T-cell (primary cell): ENCODE measurements around the gene RASA1. TPM values are rescaled to one million over a fixed set of nuclear protein-coding genes. Genes with fewer than 3 reads are reported as not detected.
"Not testable (repeated sequence)": the region's sequence is repeated elsewhere in the genome, so short reads cannot be mapped to it uniquely, and the experiment has no call there.

Experiments
- ATAC-seq, 4 experiments: fragments of 200-7000 bp in 3 of 4; fragments of 150-1000 bp in 1 of 4; cut with Tn5 transposase; replicated peaks in 1 of 4; 1 replicate in 3 of 4; 2 replicates in 1 of 4; pipeline ENCODE4 v1.10.0; 2021; ENCODE audit warnings: moderate library complexity in 3 of 4, mild to moderate bottlenecking in 2 of 4, moderate number of reproducible peaks in 1 of 4
- CTCF ChIA-PET, 2 donors: fragments of 300-600 bp; sonication (Branson Sonifier 250); formaldehyde crosslinking; loops; one replicate each; lab custom pipeline; 2022; ENCODE audit warnings: antibody characterized with exemption in 2 of 2; lab: Charles Lee
- POLR2A ChIA-PET, 2 donors: fragments of 300-600 bp; sonication (Branson Sonifier 250); formaldehyde crosslinking; loops; one replicate each; lab custom pipeline; 2022; ENCODE audit warnings: antibody characterized with exemption in 2 of 2; lab: Charles Lee
- DNase-seq, 35 experiments: peaks; one replicate each; pipeline versions ENCODE4 v3.0.0 to v3.0.0-alpha.2; 2013 to 2023
- H3K27ac ChIP-seq: one replicate; pipeline ENCODE4 v1.5.1; 2013; ENCODE audit warnings: low read length
- H3K27me3 ChIP-seq, 2 experiments: replicated peaks in 1 of 2; 1 replicate in 1 of 2; 2 replicates in 1 of 2; pipeline versions ENCODE4 v1.6.1 to v1.7.0; 2013; ENCODE audit warnings: low read length in 1 of 2, mixed read lengths in 1 of 2; ENCODE audit not compliant: control insufficient read depth in 2 of 2, insufficient read depth in 2 of 2; ENCODE audit errors: extremely low read depth in 1 of 2
- H3K36me3 ChIP-seq, 2 donors: 1 replicate in 1 of 2; 2 replicates in 1 of 2; pipeline versions ENCODE4 v1.6.1 to v1.7.0; 2013; ENCODE audit warnings: low read length in 1 of 2; ENCODE audit not compliant: control insufficient read depth in 2 of 2, insufficient read depth in 1 of 2; ENCODE audit errors: extremely low read depth in 1 of 2
- H3K4me1 ChIP-seq, 2 experiments: 1 replicate in 1 of 2; 2 replicates in 1 of 2; pipeline versions ENCODE4 v1.6.1 to v1.7.0; 2013; ENCODE audit warnings: low read length in 2 of 2, mixed read lengths in 1 of 2; ENCODE audit not compliant: insufficient read depth in 2 of 2, control insufficient read depth in 1 of 2; ENCODE audit errors: extremely low read depth in 1 of 2
- H3K4me3 ChIP-seq, 2 donors: 1 replicate in 1 of 2; 2 replicates in 1 of 2; pipeline versions ENCODE4 v1.5.1 to v1.7.0; 2013; ENCODE audit warnings: mild to moderate bottlenecking in 2 of 2, low read length in 1 of 2, moderate library complexity in 1 of 2; ENCODE audit not compliant: control insufficient read depth in 1 of 2; ENCODE audit errors: extremely low read depth in 1 of 2
- H3K9me3 ChIP-seq: 2 replicates; pipeline ENCODE4 v1.7.0; 2013
- H3K27ac Mint-ChIP-seq, 2 donors: one replicate each; pipeline ENCODE4 v1.8.0; 2020 to 2021; ENCODE audit warnings: mild to moderate bottlenecking in 2 of 2, mixed read lengths in 2 of 2
- H3K27me3 Mint-ChIP-seq, 2 donors: one replicate each; pipeline ENCODE4 v1.8.0; 2021 to 2022; ENCODE audit warnings: mixed read lengths in 2 of 2
- H3K36me3 Mint-ChIP-seq: one replicate; pipeline ENCODE4 v1.8.0; 2021; ENCODE audit warnings: mixed read lengths
- H3K4me1 Mint-ChIP-seq, 3 donors: one replicate each; pipeline ENCODE4 v1.8.0; 2020 to 2022; ENCODE audit warnings: mixed read lengths in 3 of 3, mild to moderate bottlenecking in 1 of 3
- H3K4me3 Mint-ChIP-seq, 3 donors: one replicate each; pipeline ENCODE4 v1.8.0; 2020 to 2022; ENCODE audit warnings: mild to moderate bottlenecking in 3 of 3, mixed read lengths in 3 of 3, moderate library complexity in 3 of 3
- H3K9me3 Mint-ChIP-seq, 3 donors: one replicate each; pipeline ENCODE4 v1.8.0; 2020 to 2022; ENCODE audit warnings: mixed read lengths in 3 of 3
- WGBS: methylation state at CpG from one replicate; pipeline ENCODE4 v1.1.5; 2013; ENCODE audit warnings: missing lambda C conversion rate; ENCODE audit not compliant: insufficient coverage; 5-methylcytosine and 5-hydroxymethylcytosine counted together
- total RNA-seq, 35 experiments: library from RNA in 6 of 35; stranded (reverse) in 6 of 35; fragments of 120-200 nt in 1 of 35; gene quantifications; one replicate each; pipeline versions ENCODE4 v1.2.1 to v1.2.4 and lab custom pipeline; 2013 to 2026

The RASA1 gene
- total RNA-seq, 5 donors from 2014 or later (not counting 1 experiment from before 2014, with no cell fraction given) = 23.9 to 32.5 (median 24.7) TPM

GRCh38 chr5:87298692-87299362 lies 31.1 kb downstream of the RASA1 start:
- H3K9me3 Mint-ChIP-seq = peaks cover 3 to 6% (median 4%) of the 10 kb centered on the region in 3 donors
- peaks cover 68 to 84% (median 79%) of the 10 kb centered on the region in 3 donors for H3K4me1 Mint-ChIP-seq
- Histone ChIP-seq H3K27me3 (no peaks in the 10 kb centered on the region), H3K4me1 (peaks cover 7 to 10% of the 10 kb centered on the region in 2 experiments), H3K4me3 (no peak overlapping the region), H3K36me3 (peaks cover 0 to 1% of the 10 kb centered on the region in 2 donors), H3K9me3 (no peaks in the 10 kb centered on the region), H3K27ac (no peak overlapping the region)
- CTCF ChIA-PET = no interaction called here
- no peak for ATAC-seq
- DNase-seq = no peak
- WGBS = 100% methylated on average over 2 of the region's 5 CpGs
- H3K36me3 Mint-ChIP-seq = peaks cover 26% of the 10 kb centered on the region
- peak overlapping the region in 1 of 3 donors; percentile 61 for H3K4me3 Mint-ChIP-seq
- peak overlapping the region in 1 of 2 donors; percentile 56 for H3K27ac Mint-ChIP-seq
- H3K27me3 Mint-ChIP-seq = no peaks in the 10 kb centered on the region
- POLR2A ChIA-PET = interaction anchor here (0.6 to 0.7 kb wide), 4 partner anchors 49 to 318 kb away, joined by 3 read pairs; no protein-coding TSS in a partner anchor

DNA sequence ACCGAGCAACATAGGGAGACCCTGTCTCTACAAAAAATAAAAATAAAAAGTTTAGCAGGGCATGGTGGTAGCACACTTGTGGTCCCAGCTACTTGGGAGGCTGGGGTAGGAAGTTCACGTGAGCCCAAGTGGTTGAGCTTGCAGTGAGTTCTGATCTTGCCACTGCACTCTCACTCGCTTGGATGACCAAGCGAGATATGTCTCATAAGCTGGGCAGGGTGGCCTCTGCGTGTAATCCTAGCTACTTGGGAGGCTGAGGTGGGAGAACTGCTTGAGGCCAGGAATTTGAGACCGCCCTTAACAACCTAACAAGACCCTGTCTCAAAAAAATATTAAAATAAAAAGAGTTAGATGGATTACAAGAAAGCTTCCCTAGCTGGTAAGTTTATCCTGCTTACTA lies 32.5 kb downstream of the RASA1 start:
- peaks cover 40% of the 10 kb centered on the region for H3K36me3 Mint-ChIP-seq
- Histone ChIP-seq H3K9me3 (no peaks in the 10 kb centered on the region), H3K4me1 (peaks cover 7 to 10% of the 10 kb centered on the region in 2 experiments), H3K4me3 (no peak overlapping the region), H3K27ac (no peak overlapping the region), H3K27me3 (no peaks in the 10 kb centered on the region), H3K36me3 (peaks cover 0 to 5% of the 10 kb centered on the region in 2 donors)
- no peaks in the 10 kb centered on the region for H3K27me3 Mint-ChIP-seq
- H3K27ac Mint-ChIP-seq = no peak overlapping the region
- 100% methylated on average over 2 of the region's 6 CpGs for WGBS
- ATAC-seq = no peak
- peaks cover 55 to 73% (median 67%) of the 10 kb centered on the region in 3 donors for H3K4me1 Mint-ChIP-seq
- POLR2A ChIA-PET = no interaction called here
- no peak for DNase-seq
- H3K9me3 Mint-ChIP-seq = peaks cover 3 to 6% (median 4%) of the 10 kb centered on the region in 3 donors
- CTCF ChIA-PET = no interaction called here
- H3K4me3 Mint-ChIP-seq = no peak overlapping the region

DNA sequence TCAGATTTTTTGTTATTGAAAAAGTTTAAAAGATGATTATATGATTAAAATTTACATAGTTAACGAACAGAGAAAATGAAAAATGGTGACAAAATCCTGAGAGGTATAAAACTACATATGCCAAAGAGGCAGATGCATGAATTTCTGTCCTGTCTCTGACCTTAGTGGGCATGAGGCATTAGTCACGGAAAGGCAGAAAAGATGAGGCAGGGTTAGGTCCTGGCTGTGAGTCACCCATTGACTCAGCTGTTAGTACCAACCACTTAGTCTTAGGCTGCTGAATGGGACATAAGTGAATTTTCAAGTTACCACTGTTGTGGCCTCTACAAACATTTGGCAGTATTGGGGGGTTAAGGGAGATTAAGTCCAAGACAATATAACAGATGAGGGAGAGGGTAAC lies 33.1 kb downstream of the RASA1 start:
- POLR2A ChIA-PET = no interaction called here
- peaks cover 52 to 71% (median 67%) of the 10 kb centered on the region in 3 donors for H3K4me1 Mint-ChIP-seq
- no peak for DNase-seq

GRCh38 chr5:87302061-87302460 lies 34.4 kb downstream of the RASA1 start:
- H3K9me3 Mint-ChIP-seq = peaks cover under 1 to 10% (median 5%) of the 10 kb centered on the region in 3 donors
- CTCF ChIA-PET = no interaction called here
- H3K4me1 Mint-ChIP-seq = peaks cover 38 to 60% (median 55%) of the 10 kb centered on the region in 3 donors
- no peak overlapping the region for H3K4me3 Mint-ChIP-seq
- no peaks in the 10 kb centered on the region for H3K27me3 ChIP-seq
- DNase-seq = no peak
- no peaks in the 10 kb centered on the region for H3K27me3 Mint-ChIP-seq
- peak overlapping the region in 1 of 2 donors; percentile 20 for H3K27ac Mint-ChIP-seq
- H3K4me3 ChIP-seq = no peak overlapping the region
- no peak overlapping the region for H3K27ac ChIP-seq
- peaks cover 7% of the 10 kb centered on the region in 2 experiments for H3K4me1 ChIP-seq
- H3K36me3 ChIP-seq = peaks cover 0 to 16% of the 10 kb centered on the region in 2 donors
- H3K9me3 ChIP-seq = no peaks in the 10 kb centered on the region
- peaks cover 49% of the 10 kb centered on the region for H3K36me3 Mint-ChIP-seq
- POLR2A ChIA-PET = interaction anchor here in 1 of 2 donors (0.6 kb wide), 1 partner anchor 228 kb away, joined by 8 read pairs; no protein-coding TSS in a partner anchor
- ATAC-seq = no peak

More for the DNA sequence above, 33.1 kb downstream of the RASA1 start:
- ATAC-seq = peak in 3 of 4 experiments; percentile 61 to 92 (median 73)
- Histone ChIP-seq H3K4me1 (peaks cover 7% of the 10 kb centered on the region in 2 experiments), H3K4me3 (no peak overlapping the region), H3K9me3 (no peaks in the 10 kb centered on the region), H3K36me3 (peaks cover 0 to 11% of the 10 kb centered on the region in 2 donors), H3K27me3 (no peaks in the 10 kb centered on the region), H3K27ac (no peak overlapping the region)
- Mint-ChIP-seq H3K36me3 (peaks cover 45% of the 10 kb centered on the region), H3K9me3 (peaks cover 3 to 9% (median 7%) of the 10 kb centered on the region in 3 donors), H3K4me3 (no peak overlapping the region), H3K27ac (no peak overlapping the region), H3K27me3 (no peaks in the 10 kb centered on the region)
- 100% methylated on average over 1 of the region's 2 CpGs for WGBS
- CTCF ChIA-PET = no interaction called here

GRCh38 chr5:87303324-87303723 lies 35.6 kb downstream of the RASA1 start:
- POLR2A ChIA-PET = interaction anchor here in 1 of 2 donors (0.5 kb wide), 1 partner anchor 11 kb away, joined by 5 read pairs; no protein-coding TSS in a partner anchor

GRCh38 chr5:87306090-87306489 lies 38.4 kb downstream of the RASA1 start:
- WGBS = no CpG with 5 or more reads among the region's 2 CpGs
- H3K27me3 Mint-ChIP-seq, H3K27ac Mint-ChIP-seq, H3K4me3 ChIP-seq, H3K27me3 ChIP-seq, ATAC-seq, H3K9me3 ChIP-seq, DNase-seq, H3K27ac ChIP-seq, H3K9me3 Mint-ChIP-seq, CTCF ChIA-PET, H3K4me3 Mint-ChIP-seq: not testable (repeated sequence)
- Mint-ChIP-seq H3K36me3 (peaks cover 45% of the 10 kb centered on the region), H3K4me1 (peaks cover 38 to 58% (median 52%) of the 10 kb centered on the region in 3 donors)
- Histone ChIP-seq H3K4me1 (peaks cover 0 to 10% of the 10 kb centered on the region in 2 experiments), H3K36me3 (peaks cover 0 to 16% of the 10 kb centered on the region in 2 donors)
- POLR2A ChIA-PET = interaction anchor here in 1 of 2 donors (0.5 to 0.6 kb wide), 2 partner anchors 9 to 34 kb away, joined by 3 to 4 read pairs; no protein-coding TSS in a partner anchor

More at GRCh38 chr5:87303324-87303723, 35.6 kb downstream of the RASA1 start:
- Histone ChIP-seq H3K27me3 (no peaks in the 10 kb centered on the region), H3K4me3 (no peak overlapping the region), H3K36me3 (peaks cover 0 to 16% of the 10 kb centered on the region in 2 donors), H3K27ac (no peak overlapping the region), H3K4me1 (peaks cover 0 to 6% of the 10 kb centered on the region in 2 experiments), H3K9me3 (no peaks in the 10 kb centered on the region)
- CTCF ChIA-PET = no interaction called here
- DNase-seq (no peak), ATAC-seq (no peak)
- Mint-ChIP-seq H3K36me3 (peaks cover 49% of the 10 kb centered on the region), H3K9me3 (peaks cover 0 to 9% (median 5%) of the 10 kb centered on the region in 3 donors), H3K27ac (no peak overlapping the region), H3K4me3 (no peak overlapping the region), H3K4me1 (peaks cover 35 to 58% (median 51%) of the 10 kb centered on the region in 3 donors), H3K27me3 (no peaks in the 10 kb centered on the region)
- no CpG with 5 or more reads among the region's 2 CpGs for WGBS
